Sigmoid colon (tissue), 7 donors: ENCODE measurements around the gene RAB26. TPM values are rescaled to one million over a fixed set of nuclear protein-coding genes. Genes with fewer than 3 reads are reported as not detected.
"Not testable (repeated sequence)": the region's sequence is repeated elsewhere in the genome, so short reads cannot be mapped to it uniquely, and the experiment has no call there.

Experiments
- DNase-seq: peaks from one replicate; pipeline ENCODE4 v3.0.0-alpha.2; 2019
- H3K27ac ChIP-seq, 4 donors: fragments of 200-600 bp; sonication (generic); one replicate each; pipeline ENCODE4 v1.5.1; 2016 to 2019; ENCODE audit warnings: mild to moderate bottlenecking in 1 of 4
- H3K27me3 ChIP-seq, 3 donors: fragments of 200-600 bp; sonication (generic); one replicate each; pipeline ENCODE4 v1.5.1; 2019; ENCODE audit warnings: mild to moderate bottlenecking in 1 of 3
- H3K36me3 ChIP-seq, 4 donors: fragments of 200-600 bp; sonication (generic); one replicate each; pipeline ENCODE4 v1.5.1; 2016 to 2019
- H3K4me1 ChIP-seq, 4 donors: fragments of 200-600 bp; sonication (generic); one replicate each; pipeline ENCODE4 v1.5.1; 2017 to 2019
- H3K4me3 ChIP-seq, 4 donors: fragments of 200-600 bp; sonication (generic); one replicate each; pipeline ENCODE4 v1.5.1; 2017 to 2019; ENCODE audit warnings: mild to moderate bottlenecking in 2 of 4, moderate library complexity in 1 of 4
- H3K9me3 ChIP-seq, 4 donors: fragments of 200-600 bp in 3 of 4; sonication (generic) in 3 of 4; one replicate each; pipeline versions ENCODE4 v1.5.1 to v1.6.1; 2013 to 2019
- POLR2AphosphoS5 ChIP-seq, 4 donors: sonication (generic); formaldehyde crosslinking; IDR thresholded peaks; one replicate each; pipeline ENCODE4 v1.6.1; 2017; ENCODE audit warnings: antibody characterized with exemption in 4 of 4
- WGBS, 2 donors: extraction: QIAGEN DNeasy Blood & Tissue Kit; methylation state at CpG; one replicate each; pipeline ENCODE4 v1.1.7; 2013; 5-methylcytosine and 5-hydroxymethylcytosine counted together
- intact Hi-C: fragments of 100-400 bp; cut with DNase I; formaldehyde crosslinking; loops from one replicate; pipeline ENCODE4 v1.15.1; 2023
- polyA plus RNA-seq, 3 donors: library from polyadenylated mRNA; stranded (reverse); fragments of 200-250 nt; gene quantifications; one replicate each; pipeline ENCODE4 v1.2.3, GENCODE V29; 2013
- total RNA-seq, 4 donors: library from RNA; depleted of rRNA; stranded (reverse); fragments of >200 nt; gene quantifications; one replicate each; pipeline ENCODE4 v1.1.0, GENCODE V29; 2016
- donor health status: healthy with polysubstance abuse.
- donor health status: Bipolar disorder and iron deficiency.
- donor health status: healthy.

The RAB26 gene
- total and polyA plus RNA-seq, 7 donors = 0.68 to 18.8 (median 8.5) TPM; not detected in 1

GRCh38 chr16:2108446-2109270 lies 39.8 kb upstream of the RAB26 start:
- intact Hi-C loops = not testable (repeated sequence)

GRCh38 chr16:2109271-2109580 lies 39.2 kb upstream of the RAB26 start:
- DNase-seq, H3K4me3 ChIP-seq, H3K4me1 ChIP-seq, H3K27me3 ChIP-seq, H3K9me3 ChIP-seq, H3K27ac ChIP-seq, intact Hi-C loops: not testable (repeated sequence)
- H3K36me3 ChIP-seq = peaks cover 24 to 92% (median 71%) of the 10 kb centered on the region in 4 donors
- WGBS, 2 donors = 93 to 96% methylated on average over 25 of the region's 25 CpGs

More at GRCh38 chr16:2108446-2109270, 39.8 kb upstream of the RAB26 start:
- DNase-seq, H3K4me3 ChIP-seq, H3K4me1 ChIP-seq, H3K27me3 ChIP-seq, H3K27ac ChIP-seq, H3K9me3 ChIP-seq: not testable (repeated sequence)
- H3K36me3 ChIP-seq = peaks cover 18 to 88% (median 65%) of the 10 kb centered on the region in 4 donors
- WGBS, 2 donors = 97 to 98% methylated on average over 73 of the region's 73 CpGs

- H3K4me1 ChIP-seq, H3K4me3 ChIP-seq, DNase-seq, H3K27me3 ChIP-seq, H3K9me3 ChIP-seq, H3K27ac ChIP-seq, intact Hi-C loops: not testable (repeated sequence)
- WGBS, 2 donors = 90 to 93% methylated on average over 23 of the region's 23 CpGs
- peaks cover 28 to 97% (median 73%) of the 10 kb centered on the region in 4 donors for H3K36me3 ChIP-seq
Observed at GRCh38 chr16:2109872-2110271, 38.6 kb upstream of the RAB26 start.

GRCh38 chr16:2110332-2111008 lies 38.0 kb upstream of the RAB26 start:
- H3K27ac ChIP-seq, H3K27me3 ChIP-seq, H3K4me1 ChIP-seq, DNase-seq, H3K9me3 ChIP-seq, H3K4me3 ChIP-seq, intact Hi-C loops: not testable (repeated sequence)
- peaks cover 24 to 97% (median 71%) of the 10 kb centered on the region in 4 donors for H3K36me3 ChIP-seq
- 95 to 96% methylated on average over 43 of the region's 43 CpGs for WGBS, 2 donors

- DNase-seq, H3K4me1 ChIP-seq, intact Hi-C loops, H3K27me3 ChIP-seq, H3K9me3 ChIP-seq, H3K27ac ChIP-seq, H3K4me3 ChIP-seq: not testable (repeated sequence)
- 96 to 97% methylated on average over 36 of the region's 36 CpGs for WGBS, 2 donors
- peaks cover 19 to 95% (median 65%) of the 10 kb centered on the region in 4 donors for H3K36me3 ChIP-seq
Observed at GRCh38 chr16:2111009-2111353, 37.4 kb upstream of the RAB26 start.

- H3K9me3 ChIP-seq, H3K4me1 ChIP-seq, DNase-seq, intact Hi-C loops, H3K27ac ChIP-seq, H3K27me3 ChIP-seq, H3K4me3 ChIP-seq: not testable (repeated sequence)
- peaks cover 14 to 93% (median 61%) of the 10 kb centered on the region in 4 donors for H3K36me3 ChIP-seq
- WGBS, 2 donors = 95 to 96% methylated on average over 65 of the region's 65 CpGs
Observed at GRCh38 chr16:2111412-2112335, 36.8 kb upstream of the RAB26 start.

GRCh38 chr16:2112539-2113106 lies 35.8 kb upstream of the RAB26 start:
- 81 to 88% methylated on average over 30 of the region's 30 CpGs for WGBS, 2 donors
- H3K27me3 ChIP-seq, H3K4me3 ChIP-seq, H3K9me3 ChIP-seq, DNase-seq, H3K27ac ChIP-seq, intact Hi-C loops: not testable (repeated sequence)
- H3K4me1 ChIP-seq = peaks cover 0 to 14% (median 13%) of the 10 kb centered on the region in 4 donors
- H3K36me3 ChIP-seq = peaks cover 14 to 84% (median 62%) of the 10 kb centered on the region in 4 donors
- TF ChIP-seq POLR2AphosphoS5 (IDR thresholded peaks at IDR 0.05) = peak in 1 of 4 donors; percentile 40

- H3K27ac ChIP-seq, H3K4me3 ChIP-seq, H3K9me3 ChIP-seq, H3K27me3 ChIP-seq, DNase-seq, intact Hi-C loops: not testable (repeated sequence)
- H3K4me1 ChIP-seq = peaks cover 0 to 25% (median 21%) of the 10 kb centered on the region in 4 donors
- H3K36me3 ChIP-seq = peaks cover 14 to 68% (median 50%) of the 10 kb centered on the region in 4 donors
- 95 to 96% methylated on average over 26 of the region's 26 CpGs for WGBS, 2 donors
Observed at GRCh38 chr16:2114225-2114624, 34.2 kb upstream of the RAB26 start.

- H3K9me3 ChIP-seq, intact Hi-C loops, H3K4me3 ChIP-seq, DNase-seq, H3K27me3 ChIP-seq, H3K27ac ChIP-seq: not testable (repeated sequence)
- H3K36me3 ChIP-seq = peaks cover 14 to 60% (median 43%) of the 10 kb centered on the region in 4 donors
- H3K4me1 ChIP-seq = peaks cover 0 to 25% (median 22%) of the 10 kb centered on the region in 4 donors
- 90 to 93% methylated on average over 33 of the region's 34 CpGs for WGBS, 2 donors
Observed at GRCh38 chr16:2114885-2115590, 33.4 kb upstream of the RAB26 start.
